K562 (cell line): Measurements from ENCODE around the gene RNF31.

ENCODE experiments used
- MXI1 ChIP-seq: IDR thresholded peaks from 2 replicates; pipeline ENCODE4 v1.6.1; 2011; ENCODE audit warnings: low read depth, mild to moderate bottlenecking, improper control_type of control experiment, low read length
- MYC ChIP-seq, 2 experiments: fragments of 250-450 bp in 1 of 2; sonication (Bioruptor Pico) in 1 of 2; IDR thresholded peaks; 2 replicates each; pipeline versions ENCODE4 v1.5.1 to v1.6.1; 2012 to 2021; ENCODE audit warnings: low read depth in 2 of 2, borderline replicate concordance in 1 of 2, improper control_type of control experiment in 1 of 2, low read length in 1 of 2, mild to moderate bottlenecking in 1 of 2, moderate library complexity in 1 of 2
- NFYB ChIP-seq: IDR thresholded peaks from 2 replicates; pipeline ENCODE4 v1.6.1; 2011; ENCODE audit warnings: mild to moderate bottlenecking, moderate library complexity; ENCODE audit not compliant: insufficient read length; ENCODE audit errors: extremely low read depth
- SMARCC2 ChIP-seq: fragments of 450-650 bp; IDR thresholded peaks from 2 replicates; pipeline ENCODE4 v1.6.1; 2017; ENCODE audit warnings: antibody characterized with exemption, moderate library complexity, mild to moderate bottlenecking, low read depth
- SPI1 ChIP-seq: IDR thresholded peaks from 2 replicates; pipeline ENCODE4 v1.6.1; 2011; ENCODE audit warnings: low read depth, low read length, control low read depth, borderline replicate concordance
- SREBF2 ChIP-seq: sonication (generic); formaldehyde crosslinking; IDR thresholded peaks from 2 replicates; pipeline ENCODE4 v1.4.0; 2020; ENCODE audit warnings: mild to moderate bottlenecking, missing genetic modification reagents
- STAG1 ChIP-seq: sonication (generic); formaldehyde crosslinking; IDR thresholded peaks from 2 replicates; pipeline ENCODE4 v1.5.0; 2020; ENCODE audit warnings: missing genetic modification reagents, borderline replicate concordance
- TF ChIP-seq, protein P1 (sequence below), 3 experiments: IDR thresholded peaks in 2 of 3; conservative IDR thresholded peaks in 1 of 3; 2 replicates each; pipeline ENCODE4 v1.5.1; 2011 to 2012; ENCODE audit warnings: low read length in 3 of 3, mild to moderate bottlenecking in 3 of 3, control low read depth in 2 of 3, improper control_type of control experiment in 1 of 3, inconsistent platforms in 1 of 3, low read depth in 1 of 3, mixed read lengths in 1 of 3, moderate library complexity in 1 of 3; ENCODE audit not compliant: insufficient read depth in 2 of 3

DNA sequence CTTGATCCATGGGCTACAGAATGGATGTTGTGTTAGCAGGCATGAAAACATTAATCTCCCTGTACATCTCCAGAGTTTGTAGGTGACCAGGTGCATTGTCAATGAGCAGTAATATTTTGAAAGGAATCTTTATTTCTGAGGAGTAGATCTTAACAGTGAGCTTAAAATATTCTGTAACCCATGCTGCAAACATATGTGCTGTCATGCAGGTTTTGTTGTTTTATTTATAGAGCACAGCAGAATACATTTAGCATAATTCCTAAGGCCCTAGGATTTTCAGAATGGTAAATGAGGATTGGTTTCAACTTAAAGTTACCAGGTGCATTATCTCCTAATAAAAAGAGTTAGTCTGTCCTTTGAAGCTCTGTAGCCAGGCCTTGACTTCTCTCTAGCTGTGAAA lies 20.4 kb upstream of the RNF31 start:
- TF ChIP-seq NFYB (no peak), SPI1 (no peak), MXI1 (no peak), SREBF2 (CRISPR knock-in tag) (no peak), MYC (IDR thresholded peaks at IDR 0.05; ENCODE audit: low read depth, low read length) (no peak), MYC (CRISPR knock-in tag; IDR thresholded peaks at IDR 0.05; ENCODE audit: borderline replicate concordance, low read depth) (no peak), STAG1 (CRISPR knock-in tag) (no peak), SMARCC2 (no peak)
- TF ChIP-seq, protein P1, sequence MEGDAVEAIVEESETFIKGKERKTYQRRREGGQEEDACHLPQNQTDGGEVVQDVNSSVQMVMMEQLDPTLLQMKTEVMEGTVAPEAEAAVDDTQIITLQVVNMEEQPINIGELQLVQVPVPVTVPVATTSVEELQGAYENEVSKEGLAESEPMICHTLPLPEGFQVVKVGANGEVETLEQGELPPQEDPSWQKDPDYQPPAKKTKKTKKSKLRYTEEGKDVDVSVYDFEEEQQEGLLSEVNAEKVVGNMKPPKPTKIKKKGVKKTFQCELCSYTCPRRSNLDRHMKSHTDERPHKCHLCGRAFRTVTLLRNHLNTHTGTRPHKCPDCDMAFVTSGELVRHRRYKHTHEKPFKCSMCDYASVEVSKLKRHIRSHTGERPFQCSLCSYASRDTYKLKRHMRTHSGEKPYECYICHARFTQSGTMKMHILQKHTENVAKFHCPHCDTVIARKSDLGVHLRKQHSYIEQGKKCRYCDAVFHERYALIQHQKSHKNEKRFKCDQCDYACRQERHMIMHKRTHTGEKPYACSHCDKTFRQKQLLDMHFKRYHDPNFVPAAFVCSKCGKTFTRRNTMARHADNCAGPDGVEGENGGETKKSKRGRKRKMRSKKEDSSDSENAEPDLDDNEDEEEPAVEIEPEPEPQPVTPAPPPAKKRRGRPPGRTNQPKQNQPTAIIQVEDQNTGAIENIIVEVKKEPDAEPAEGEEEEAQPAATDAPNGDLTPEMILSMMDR (IDR thresholded peaks at IDR 0.05 in 2 of 3, conservative IDR thresholded peaks at IDR 0.05 in 1 of 3; ENCODE audit: insufficient read depth in 2 of 3, low read depth in 1 of 3, low read length in 3 of 3): no peak
